GM19351 (cell line): ENCODE results near the gene GOLPH3L.
"Not testable (repeated sequence)": the region's sequence is repeated elsewhere in the genome, so short reads cannot be mapped to it uniquely, and the experiment has no call there.

ENCODE experiments used
- ATAC-seq: cut with Tn5 transposase; IDR thresholded peaks from one replicate; pipeline ENCODE4 v1.9.1; 2021; ENCODE audit warnings: mild to moderate bottlenecking, moderate library complexity; ENCODE audit not compliant: unreplicated experiment

Gene GOLPH3L

GRCh38 chr1:150619576-150620509 lies 77.1 kb downstream of the GOLPH3L start:
- ATAC-seq = no peak

DNA sequence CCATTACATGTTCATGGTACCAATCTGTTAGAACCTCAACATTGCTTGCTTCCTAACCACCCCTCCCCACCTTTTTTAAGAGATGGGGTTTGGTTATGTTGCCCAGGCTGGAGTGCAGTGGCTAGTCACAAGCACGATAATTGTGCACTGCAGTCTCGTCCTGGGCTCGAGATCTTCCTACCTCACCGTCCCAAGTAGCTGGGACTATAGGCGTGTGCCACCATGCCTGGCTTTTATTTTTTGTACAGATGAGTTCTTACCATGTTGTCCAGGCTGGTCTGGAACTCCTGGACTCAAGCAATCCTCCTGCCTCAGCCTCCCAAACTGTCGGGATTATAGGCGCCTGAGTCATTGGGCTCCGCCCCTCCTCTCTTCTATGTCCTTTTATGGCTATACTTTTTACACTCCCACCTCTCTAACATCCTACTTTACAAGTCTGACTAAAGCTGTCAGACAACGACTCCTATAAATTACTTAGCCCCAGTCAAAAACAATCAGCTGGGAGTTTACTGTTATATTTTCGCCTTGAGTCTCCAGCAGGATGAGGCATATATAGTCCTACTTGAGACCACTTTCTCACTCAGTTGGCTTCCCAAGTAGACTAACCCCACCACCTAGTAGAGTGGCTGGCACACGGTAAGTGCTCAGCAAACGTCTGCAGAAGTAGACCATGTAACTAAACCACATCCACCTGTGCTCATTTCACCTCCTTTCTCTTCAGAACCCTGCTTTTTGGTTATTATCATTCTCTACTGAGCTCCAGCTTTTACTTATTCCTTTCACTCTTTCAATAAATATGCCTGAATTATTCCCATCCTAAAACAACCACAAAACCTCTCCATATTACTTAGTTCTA lies 81.4 kb downstream of the GOLPH3L start:
- no peak for ATAC-seq

DNA sequence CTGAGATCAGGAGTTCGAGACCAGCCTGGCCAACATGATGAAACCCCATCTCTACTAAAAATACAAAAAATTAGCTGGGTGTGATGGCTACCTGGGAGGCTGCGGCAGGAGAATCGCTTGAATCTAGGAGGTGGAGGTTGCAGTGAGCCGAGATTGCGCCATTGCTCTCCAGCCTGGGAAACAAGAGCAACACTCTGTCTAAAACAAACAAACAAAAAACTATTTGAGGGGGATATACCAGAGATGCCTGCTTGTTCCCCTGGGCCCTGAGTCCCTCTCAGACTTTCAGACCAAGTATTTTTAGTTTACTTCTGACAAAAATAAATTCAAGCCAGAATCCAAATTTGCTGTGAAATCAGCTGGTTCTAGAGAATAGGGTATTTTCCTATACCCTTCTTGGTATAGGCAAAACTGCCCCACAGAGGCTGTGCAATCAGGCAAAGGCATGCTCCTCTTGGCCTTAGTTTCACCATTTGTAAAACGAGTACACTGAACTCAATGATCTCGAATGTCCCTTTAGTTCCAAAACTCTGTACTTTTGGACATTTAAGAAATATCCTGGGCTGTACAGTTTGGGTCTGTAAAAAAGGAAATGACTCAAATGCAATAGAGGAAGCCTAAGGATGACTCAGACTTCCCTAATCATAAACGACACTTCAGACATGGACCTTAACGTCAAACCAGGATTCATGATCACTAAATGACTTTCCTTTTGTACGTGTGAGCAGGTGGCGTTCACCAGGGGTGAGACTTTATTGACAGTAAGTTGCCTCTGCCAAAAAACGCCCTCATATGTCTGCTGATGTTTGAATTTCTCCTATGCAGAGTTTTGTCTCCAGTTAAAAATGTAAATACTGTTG lies 83.7 kb downstream of the GOLPH3L start:
- ATAC-seq = peak; percentile 49

DNA sequence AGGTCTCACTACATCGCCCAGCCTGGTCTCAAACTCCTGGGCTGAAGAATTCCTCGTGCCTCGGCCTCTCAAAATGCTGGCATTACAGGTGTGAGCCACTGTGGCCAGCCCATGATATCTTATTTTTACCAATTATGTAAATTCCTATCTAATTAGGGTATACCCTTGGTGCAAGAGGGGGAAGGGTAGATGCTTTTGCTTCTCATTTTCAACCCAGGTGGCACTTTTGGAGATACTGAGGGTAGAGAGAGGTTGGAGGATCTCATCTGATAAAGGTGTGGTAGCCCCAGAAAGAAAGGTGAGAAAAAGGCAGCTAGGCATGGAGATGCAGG lies 85.0 kb downstream of the GOLPH3L start:
- no peak for ATAC-seq

DNA sequence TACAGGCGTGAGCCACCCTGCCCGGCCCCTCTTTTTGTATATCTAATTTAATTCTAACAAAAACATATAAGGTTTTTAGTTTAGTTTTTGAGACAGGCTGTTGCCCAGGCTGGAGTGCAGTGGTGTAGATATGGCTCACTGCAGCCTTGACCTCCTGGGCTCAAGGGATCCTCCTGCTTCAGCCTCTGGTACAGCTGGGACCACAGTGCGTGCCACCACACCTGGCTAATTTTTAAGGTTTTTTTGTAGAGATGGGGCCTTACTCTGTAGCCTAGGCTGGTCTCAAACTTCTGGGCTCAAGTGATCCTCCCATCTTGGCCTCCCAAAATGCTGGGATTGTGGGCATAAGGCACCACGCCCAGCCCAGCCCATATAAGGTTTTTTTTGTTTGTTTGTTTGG lies 86.4 kb downstream of the GOLPH3L start:
- no peak for ATAC-seq

- ATAC-seq = no peak
These were observed 87.2 kb downstream of the GOLPH3L start for GRCh38 chr1:150609732-150610131.

DNA sequence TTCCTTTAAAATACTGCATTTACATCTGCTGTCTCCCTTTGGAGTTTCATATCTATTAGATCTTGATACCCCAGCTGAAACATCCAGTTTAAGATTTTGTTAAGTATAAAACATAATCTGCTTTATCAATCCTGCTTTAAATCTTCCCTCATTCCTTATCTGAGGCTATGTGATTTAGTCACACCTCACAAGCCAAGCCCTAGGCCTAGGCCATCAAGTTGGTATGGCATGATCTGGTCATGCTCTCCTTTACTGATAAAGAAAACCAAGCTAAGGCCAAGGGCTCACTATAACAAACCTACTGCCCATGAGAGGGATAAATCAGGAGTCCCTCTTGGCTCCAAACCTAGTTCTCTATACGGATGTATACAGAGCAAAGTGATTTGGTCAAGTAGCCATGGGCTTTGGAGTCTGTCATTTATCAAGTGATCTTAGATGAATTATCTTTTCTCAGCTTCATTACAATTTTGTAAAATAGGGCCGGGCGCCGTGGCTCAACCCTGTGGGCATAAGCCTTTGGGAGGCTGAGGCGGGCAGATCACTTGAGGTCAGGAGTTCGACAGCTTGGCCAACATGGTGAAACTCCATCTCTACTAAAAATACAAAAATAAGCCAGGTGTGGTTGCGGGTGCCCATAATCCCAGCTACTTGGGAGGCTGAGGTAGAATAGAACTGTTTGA lies 90.4 kb downstream of the GOLPH3L start:
- ATAC-seq = no peak

DNA sequence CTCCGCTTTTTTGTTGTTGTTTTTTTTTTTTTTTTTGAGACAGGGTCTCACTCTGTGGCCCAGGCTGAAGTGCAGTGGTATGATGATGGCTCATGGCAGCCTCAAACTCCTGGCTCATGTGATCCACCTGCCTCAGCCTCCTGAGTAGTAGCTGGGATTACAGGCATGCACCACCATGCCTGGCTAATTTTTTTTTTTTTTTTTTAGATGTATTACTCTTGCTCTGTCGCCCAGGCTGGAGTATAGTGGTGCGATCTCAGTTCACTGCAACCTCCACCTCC lies 91.6 kb downstream of the GOLPH3L start:
- ATAC-seq = not testable (repeated sequence)

DNA sequence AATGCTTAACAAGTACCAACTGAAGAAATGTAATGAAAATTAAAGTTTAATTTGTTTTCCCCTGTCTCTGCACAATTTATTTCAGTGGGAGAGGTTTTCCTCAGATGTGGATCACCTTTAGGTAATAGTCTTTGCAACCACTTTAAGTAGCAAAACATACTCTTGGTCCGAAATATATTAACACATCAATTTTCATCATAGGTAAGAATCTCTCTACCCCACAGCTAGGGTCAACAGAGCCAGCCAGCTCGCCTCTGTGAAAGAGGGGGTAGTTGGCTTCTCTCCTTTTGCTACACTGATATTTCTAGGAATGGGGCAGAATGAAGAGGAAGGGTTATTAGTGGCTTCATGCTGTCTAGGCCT lies 92.7 kb downstream of the GOLPH3L start:
- no peak for ATAC-seq

GRCh38 chr1:150603711-150604110 lies 93.2 kb downstream of the GOLPH3L start:
- no peak for ATAC-seq

DNA sequence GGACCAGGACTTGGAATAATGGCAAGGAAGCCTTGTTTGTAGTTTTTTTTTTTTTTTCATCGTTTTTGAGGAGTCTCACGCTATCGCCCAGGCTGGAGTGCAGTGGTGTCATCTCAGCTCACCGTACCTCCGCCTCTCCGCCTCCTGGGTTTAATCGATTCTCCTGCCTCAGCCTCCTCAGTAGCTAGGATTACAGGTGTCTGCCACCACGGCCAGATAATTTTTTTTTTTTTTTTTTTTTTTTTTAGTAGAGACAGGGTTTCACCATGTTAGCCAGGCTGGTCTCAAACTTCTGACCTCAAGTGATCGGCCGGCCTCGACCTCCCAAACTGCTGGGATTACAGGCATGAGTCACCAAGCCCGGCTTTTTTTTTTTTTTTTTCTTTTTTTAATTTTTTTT lies 94.6 kb downstream of the GOLPH3L start:
- ATAC-seq = not testable (repeated sequence)

GRCh38 chr1:150601540-150601939 lies 95.4 kb downstream of the GOLPH3L start:
- ATAC-seq = no peak

DNA sequence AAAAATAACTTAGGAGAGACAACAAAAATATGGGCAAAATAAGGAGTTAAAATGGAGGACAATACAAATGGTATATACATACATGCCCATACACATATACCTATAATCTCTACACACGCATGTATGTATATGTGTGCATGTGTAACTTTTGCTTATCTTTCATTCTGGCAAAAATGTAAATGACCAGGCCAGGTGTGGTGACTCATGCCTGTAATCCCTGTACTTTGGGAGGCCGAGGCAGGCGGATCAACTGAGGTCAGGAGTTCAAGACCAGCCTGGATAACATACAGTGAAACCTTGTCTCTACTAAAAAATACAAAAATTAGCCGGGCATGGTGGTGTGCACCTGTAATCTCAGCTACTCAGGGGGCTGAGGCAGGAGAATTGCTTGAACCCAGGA lies 98.6 kb downstream of the GOLPH3L start:
- ATAC-seq = not testable (repeated sequence)

- ATAC-seq = no peak
These were observed 100.0 kb downstream of the GOLPH3L start for GRCh38 chr1:150596976-150597375.
